Epithelial cell of esophagus (primary cell): ENCODE measurements around the gene SALL1.

Source experiments
- DNase-seq: peaks from one replicate; pipeline ENCODE4 v3.0.0; 2010; ENCODE audit warnings: low read depth
- H3K4me3 ChIP-seq: 2 replicates; pipeline ENCODE4 v1.5.1; 2011; ENCODE audit warnings: mild to moderate bottlenecking, low read length, control low read depth
- CTCF ChIP-seq: IDR thresholded peaks from 2 replicates; pipeline ENCODE4 v1.5.1; 2011; ENCODE audit warnings: low read depth, mild to moderate bottlenecking, low read length, control low read depth, inconsistent platforms; ENCODE audit not compliant: insufficient read depth; ENCODE audit errors: missing control alignments

Gene SALL1

GRCh38 chr16:51153577-51154031 is 2.5 kb upstream of the SALL1 start:
- TF ChIP-seq CTCF: no peak
- DNase-seq: no peak
- no peak overlapping the region for H3K4me3 ChIP-seq

- no peak for TF ChIP-seq CTCF
- DNase-seq: no peak
- no peak overlapping the region for H3K4me3 ChIP-seq
Measured at GRCh38 chr16:51152691-51153576, 1.9 kb upstream of the SALL1 start.

GRCh38 chr16:51151961-51152663 is 1.0 kb upstream of the SALL1 start:
- no peak for DNase-seq
- H3K4me3 ChIP-seq: no peak overlapping the region
- no peak for TF ChIP-seq CTCF

GRCh38 chr16:51151435-51151960 is 428 bp upstream of the SALL1 start:
- DNase-seq: no peak
- H3K4me3 ChIP-seq: no peak overlapping the region

GRCh38 chr16:51150165-51150887 is 744 bp downstream of the SALL1 start:
- DNase-seq: no peak
- H3K4me3 ChIP-seq: no peak overlapping the region
- no peak for TF ChIP-seq CTCF

More at GRCh38 chr16:51151435-51151960, 428 bp upstream of the SALL1 start:
- TF ChIP-seq CTCF: no peak

GRCh38 chr16:51149721-51150164 is 1.3 kb downstream of the SALL1 start:
- no peak for TF ChIP-seq CTCF
- no peak overlapping the region for H3K4me3 ChIP-seq
- DNase-seq: no peak
